ENCODE measurements around the gene TXNL4B. TPM values are rescaled to one million over a fixed set of nuclear protein-coding genes. Genes with fewer than 3 reads are reported as not detected.

TXNL4B gene
- total and polyA plus RNA-seq, 10 of the 15 experiments (the other 5 are each of a cell fraction or from before 2014, with no cell fraction given) = 11.1 to 24.0 (median 15.9) TPM

- Histone ChIP-seq H2AFZ (ENCODE audit: control insufficient read depth, low read depth, low read length) (no peak overlapping the region), H3K9me3 (replicated peaks; ENCODE audit: control insufficient read depth, insufficient read depth, low read length) (no peaks in the 10 kb centered on the region), H4K20me1 (ENCODE audit: control insufficient read depth, insufficient read depth) (no peaks in the 10 kb centered on the region), H3K9ac (ENCODE audit: control insufficient read depth, insufficient read depth, low read length) (no peak overlapping the region), H3K4me1 (ENCODE audit: control insufficient read depth, insufficient read depth, low read length) (no peaks in the 10 kb centered on the region; the same call in 1 of the 2 replicates), H3K27me3 (replicated peaks in 1 of 2; ENCODE audit: control insufficient read depth in 2 of 2, insufficient read depth in 2 of 2, low read length in 1 of 2) (no peaks in the 10 kb centered on the region), H3K36me3 (ENCODE audit: control insufficient read depth in 2 of 2, insufficient read depth in 2 of 2, low read length in 1 of 2) (no peaks in the 10 kb centered on the region), H3K4me2 (ENCODE audit: control insufficient read depth, insufficient read depth) (no peak overlapping the region), H3K4me3 (no peak overlapping the region), H3K79me2 (ENCODE audit: control insufficient read depth, insufficient read depth, low read length) (no peaks in the 10 kb centered on the region), H3K27ac (ENCODE audit: control insufficient read depth, insufficient read depth) (no peak overlapping the region)
- RAD21 ChIA-PET (ENCODE audit: unreplicated experiment) = no interaction called here
- CTCF ChIA-PET = interaction anchor here (1.4 kb wide), 1 partner anchor 347 kb away, joined by 3 read pairs; no protein-coding TSS in a partner anchor
- SMC1A ChIA-PET (ENCODE audit: uncharacterized antibody, unreplicated experiment) = interaction anchor here (1.6 kb wide), 1 partner anchor 10 kb away, joined by 4 read pairs; no protein-coding TSS in a partner anchor
- in situ Hi-C loops (cut with MboI) = loop anchor here (5.0 to 10.0 kb wide), 2 partner anchors 342 to 1835 kb away; no protein-coding TSS in a partner anchor
- POLR2A ChIA-PET = no interaction called here
- intact Hi-C loops (cut with micrococcal nuclease; ENCODE audit: unreplicated experiment) = loop anchor here (10.0 kb wide), 2 partner anchors 125 to 1075 kb away; no protein-coding TSS in a partner anchor
- no TSS peak for BruUV-seq (replicated peaks)
- DNase-seq (ENCODE audit: low read depth, low spot score) (no peak), ATAC-seq (no peak), FAIRE-seq (no peak)
- 63% methylated on average over 5 of the region's 5 CpGs for WGBS (ENCODE audit: insufficient coverage, insufficient replicate concordance, low lambda C conversion rate, missing lambda C conversion rate)
- TF ChIP-seq CTCF (IDR thresholded peaks at IDR 0.05 in 2 of 3, conservative IDR thresholded peaks at IDR 0.05 in 1 of 3; ENCODE audit: control insufficient read depth in 2 of 3, extremely low read depth in 1 of 3, insufficient read depth in 1 of 3, low read depth in 3 of 3, low read length in 3 of 3) = no peak
- TF ChIP-seq GATAD2B (conservative IDR thresholded peaks at IDR 0.05; ENCODE audit: low read depth) = no peak
These were observed 26.6 kb upstream of the TXNL4B start for GRCh38 chr16:72120026-72120425.

GRCh38 chr16:72113616-72113945 is 20.2 kb upstream of the TXNL4B start:
- Histone ChIP-seq H2AFZ (ENCODE audit: control insufficient read depth, low read depth, low read length) (no peak overlapping the region), H3K9ac (ENCODE audit: control insufficient read depth, insufficient read depth, low read length) (no peak overlapping the region), H3K27me3 (replicated peaks in 1 of 2; ENCODE audit: control insufficient read depth in 2 of 2, insufficient read depth in 2 of 2, low read length in 1 of 2) (no peaks in the 10 kb centered on the region), H4K20me1 (ENCODE audit: control insufficient read depth, insufficient read depth) (no peaks in the 10 kb centered on the region; the same call in 1 of the 2 replicates), H3K4me2 (ENCODE audit: control insufficient read depth, insufficient read depth) (no peak overlapping the region), H3K9me3 (replicated peaks; ENCODE audit: control insufficient read depth, insufficient read depth, low read length) (no peaks in the 10 kb centered on the region), H3K36me3 (ENCODE audit: control insufficient read depth in 2 of 2, insufficient read depth in 2 of 2, low read length in 1 of 2) (peaks cover 13 to 24% of the 10 kb centered on the region in 2 experiments), H3K4me3 (no peak overlapping the region), H3K27ac (ENCODE audit: control insufficient read depth, insufficient read depth) (no peak overlapping the region), H3K79me2 (ENCODE audit: control insufficient read depth, insufficient read depth, low read length) (no peaks in the 10 kb centered on the region), H3K4me1 (ENCODE audit: control insufficient read depth, insufficient read depth, low read length) (no peaks in the 10 kb centered on the region)
- no peak for DNase-seq (ENCODE audit: low read depth, low spot score)
- ChIA-PET CTCF (interaction anchor here (2.8 kb wide), 1 partner anchor 11 kb away, joined by 11 read pairs; no protein-coding TSS in a partner anchor), RAD21 (ENCODE audit: unreplicated experiment) (no interaction called here), POLR2A (no interaction called here), SMC1A (ENCODE audit: uncharacterized antibody, unreplicated experiment) (interaction anchor here (0.6 to 1.2 kb wide), 2 partner anchors 16 to 191 kb away, joined by 3 to 5 read pairs; no protein-coding TSS in a partner anchor)
- intact Hi-C loops (cut with micrococcal nuclease; ENCODE audit: unreplicated experiment) (no loop called here), in situ Hi-C loops (cut with MboI) (no loop called here)
- FAIRE-seq = no peak
- ATAC-seq = no peak
- no TSS peak for BruUV-seq (replicated peaks)
- TF ChIP-seq JUND (IDR thresholded peaks at IDR 0.05; ENCODE audit: low read depth, low read length) = no peak
- no peak for TF ChIP-seq TARDBP (IDR thresholded peaks at IDR 0.05; ENCODE audit: borderline replicate concordance)
- TF ChIP-seq SKIL (IDR thresholded peaks at IDR 0.05; ENCODE audit: low read depth, poor library complexity, severe bottlenecking) = no peak
- TF ChIP-seq ATF2 (IDR thresholded peaks at IDR 0.05; ENCODE audit: low read length) = no peak
- TF ChIP-seq KAT2A (conservative IDR thresholded peaks at IDR 0.05; ENCODE audit: control insufficient read depth, low read depth, low read length) = no peak
